NCI-H748 (cell line): ENCODE measurements around the gene TYSND1.
"Not testable (repeated sequence)": the region's sequence is repeated elsewhere in the genome, so short reads cannot be mapped to it uniquely, and the experiment has no call there.

ENCODE experiments used
- DNase-seq: peaks from one replicate; lab custom pipeline; 2025; ENCODE audit not compliant: unreplicated experiment; lab: John Stamatoyannopoulos, UW

The TYSND1 gene

DNA sequence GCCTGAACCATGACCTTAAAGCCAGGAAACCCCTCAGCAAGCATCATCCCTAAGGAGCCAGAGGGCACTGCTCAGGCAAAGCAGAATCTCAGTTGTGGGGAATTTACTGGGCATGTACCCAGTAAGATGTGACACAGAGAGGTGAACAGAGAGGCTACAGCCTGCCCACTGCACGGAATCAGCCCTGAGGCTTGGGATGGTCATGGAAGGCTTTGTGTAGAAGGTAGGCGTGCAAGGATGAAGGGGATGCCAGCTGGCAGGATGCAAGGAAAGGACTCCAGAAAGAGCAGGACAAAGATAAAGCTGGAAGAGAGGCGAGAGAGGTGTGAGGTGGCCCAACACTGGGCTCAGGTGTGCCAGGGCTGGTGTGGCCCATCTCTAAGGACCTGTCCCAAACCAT is 11.5 kb downstream of the TYSND1 start:
- DNase-seq, result no peak

- peak; percentile 67 for DNase-seq
Observed at GRCh38 chr10:70132098-70133029, 14.1 kb downstream of the TYSND1 start, which contains the start of gene AIFM2. AIFM2 (minus strand) TSS chr10:70132825; CDS start chr10:70124084, 8,741 bp downstream.

GRCh38 chr10:70131560-70131937 is 15.0 kb downstream of the TYSND1 start:
- DNase-seq, result no peak

GRCh38 chr10:70130878-70131559 is 15.5 kb downstream of the TYSND1 start:
- DNase-seq, result no peak

DNA sequence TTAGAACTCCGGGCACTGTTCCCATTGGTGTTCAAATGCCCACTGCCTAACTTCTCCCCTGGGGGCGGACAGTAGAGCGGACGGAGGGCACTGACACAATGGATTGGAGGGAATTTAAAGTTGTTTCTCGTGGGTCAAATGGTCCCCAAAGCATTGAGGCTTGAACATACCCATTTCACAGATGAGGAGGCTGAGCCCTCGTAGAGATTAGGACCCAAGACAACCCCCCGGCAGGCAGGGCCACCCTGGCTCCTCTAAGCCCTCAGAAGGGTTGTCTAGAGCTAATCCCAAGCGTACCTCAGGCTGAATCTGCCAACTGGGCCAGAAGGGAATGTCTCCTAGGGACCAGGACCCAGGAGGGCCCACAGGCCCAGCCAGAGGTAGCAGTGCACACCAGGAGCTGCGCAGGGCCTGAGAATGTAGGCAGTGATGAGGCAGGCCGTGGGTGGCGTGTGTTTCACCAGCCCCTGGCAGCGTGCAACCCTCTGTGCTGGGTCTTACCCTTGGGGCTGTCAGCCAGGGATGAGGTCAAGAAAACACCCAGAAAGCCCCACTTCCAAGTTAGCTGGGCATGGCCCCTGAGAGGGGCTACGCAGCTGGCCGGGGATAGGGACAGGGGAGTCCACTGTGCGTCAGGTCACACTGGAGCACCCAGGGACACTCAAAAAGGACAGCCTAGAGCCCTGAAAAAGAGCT is 19.7 kb downstream of the TYSND1 start:
- DNase-seq, result no peak

- DNase-seq, result no peak
Observed at GRCh38 chr10:70125918-70126552, 20.5 kb downstream of the TYSND1 start.

GRCh38 chr10:70124918-70125317 is 21.6 kb downstream of the TYSND1 start:
- no peak for DNase-seq

- no peak for DNase-seq
Observed at GRCh38 chr10:70124415-70124814, 22.1 kb downstream of the TYSND1 start.

DNA sequence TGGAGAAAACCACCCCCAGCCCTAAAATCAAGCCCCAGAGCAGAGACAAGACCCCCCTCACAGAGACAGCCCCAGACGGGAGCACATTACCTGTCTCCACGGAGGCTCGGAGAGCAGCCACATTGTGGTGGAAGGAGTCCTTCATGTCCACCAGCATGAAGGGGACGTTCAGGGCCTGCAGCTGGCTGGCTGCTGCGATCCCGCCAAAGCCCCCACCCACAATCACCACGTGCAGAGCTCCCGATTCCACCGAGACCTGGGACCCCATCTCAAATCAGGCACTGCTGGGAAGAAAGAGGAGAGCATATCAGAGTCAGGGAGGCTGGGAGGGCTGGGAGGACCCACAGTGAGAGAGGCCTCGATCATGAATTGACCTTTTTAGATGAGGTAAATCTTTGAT is 22.7 kb downstream of the TYSND1 start:
- DNase-seq, result no peak

- DNase-seq, result not testable (repeated sequence)
Observed at GRCh38 chr10:70123166-70123565, 23.3 kb downstream of the TYSND1 start.

- no peak for DNase-seq
Observed at GRCh38 chr10:70122742-70123141, 23.8 kb downstream of the TYSND1 start.

DNA sequence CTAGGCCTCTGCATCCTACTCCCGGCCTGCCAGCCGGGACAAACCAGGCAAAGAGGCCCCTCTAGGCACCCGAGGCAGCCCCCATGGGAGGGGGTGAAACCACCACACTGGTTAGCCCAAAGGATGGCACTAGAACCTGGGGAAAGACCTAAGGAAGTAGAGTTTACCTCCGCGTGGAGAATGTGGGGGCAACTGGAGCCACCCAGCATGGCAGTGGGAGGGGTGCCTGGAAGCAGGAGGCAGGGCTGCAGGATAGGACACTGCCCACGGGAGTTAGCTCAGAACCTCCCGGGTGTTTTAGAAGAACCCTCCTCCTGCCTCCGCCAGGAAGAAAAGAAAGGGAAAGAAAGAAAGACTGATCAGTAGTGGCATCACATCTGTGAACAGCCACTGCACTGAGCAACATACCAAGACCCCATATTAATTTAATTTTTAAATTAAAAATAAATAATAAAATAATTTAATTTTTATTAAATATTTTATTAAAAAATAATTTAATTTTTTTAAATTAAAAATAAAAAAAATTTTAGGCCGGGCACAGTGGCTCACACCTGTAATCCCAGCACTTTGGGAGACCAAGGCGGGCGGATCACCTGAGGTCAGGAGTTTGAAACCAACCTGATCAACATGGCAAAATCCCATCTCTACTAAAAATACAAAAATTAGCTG is 25.1 kb downstream of the TYSND1 start:
- DNase-seq, result no peak

GRCh38 chr10:70120417-70120816 is 26.1 kb downstream of the TYSND1 start:
- no peak for DNase-seq

DNA sequence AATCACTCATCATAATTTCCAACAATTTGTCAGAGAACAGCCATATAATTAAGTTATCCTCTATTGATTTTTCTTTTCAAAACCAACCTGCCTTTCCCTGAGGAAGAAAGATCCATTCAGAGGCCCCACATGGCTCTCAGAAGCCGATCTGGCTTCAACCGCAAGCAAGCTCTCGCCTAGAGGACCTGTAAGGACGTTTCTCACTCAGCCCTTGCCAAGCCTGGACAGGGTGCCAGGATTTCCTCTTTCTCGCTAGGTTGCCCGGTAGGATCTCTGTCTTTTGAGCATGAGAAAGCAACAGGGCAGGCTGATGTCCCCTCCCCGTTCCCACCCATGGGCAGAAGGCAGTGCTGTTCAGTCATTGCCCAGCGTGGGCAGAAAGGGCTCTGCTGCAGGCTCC is 26.9 kb downstream of the TYSND1 start:
- DNase-seq, result no peak

GRCh38 chr10:70119197-70119596 is 27.3 kb downstream of the TYSND1 start:
- no peak for DNase-seq

- DNase-seq, result no peak
Observed at GRCh38 chr10:70118196-70118595, 28.3 kb downstream of the TYSND1 start.

DNA sequence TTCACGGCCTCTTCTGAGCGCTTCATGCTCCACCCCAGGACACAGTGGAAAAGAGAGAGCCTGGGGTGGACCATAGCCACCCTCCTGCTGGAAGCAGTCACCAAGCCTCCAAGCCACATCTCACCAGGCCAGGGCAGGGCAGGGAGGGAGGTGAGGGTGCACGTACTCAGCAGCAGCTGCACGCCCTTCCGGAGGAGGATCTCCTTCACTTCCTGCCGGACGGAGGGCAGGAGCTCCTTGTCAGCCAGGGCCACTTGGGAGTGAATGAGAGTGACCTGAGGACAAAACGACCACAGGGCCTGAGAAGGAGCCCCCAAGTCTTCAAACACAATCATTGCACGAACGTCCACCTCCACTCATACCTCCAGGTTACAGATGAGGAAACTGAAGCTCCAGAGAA is 28.9 kb downstream of the TYSND1 start:
- DNase-seq, result no peak

- DNase-seq, result peak; percentile 48
Observed at GRCh38 chr10:70115948-70116682, 30.4 kb downstream of the TYSND1 start.

DNA sequence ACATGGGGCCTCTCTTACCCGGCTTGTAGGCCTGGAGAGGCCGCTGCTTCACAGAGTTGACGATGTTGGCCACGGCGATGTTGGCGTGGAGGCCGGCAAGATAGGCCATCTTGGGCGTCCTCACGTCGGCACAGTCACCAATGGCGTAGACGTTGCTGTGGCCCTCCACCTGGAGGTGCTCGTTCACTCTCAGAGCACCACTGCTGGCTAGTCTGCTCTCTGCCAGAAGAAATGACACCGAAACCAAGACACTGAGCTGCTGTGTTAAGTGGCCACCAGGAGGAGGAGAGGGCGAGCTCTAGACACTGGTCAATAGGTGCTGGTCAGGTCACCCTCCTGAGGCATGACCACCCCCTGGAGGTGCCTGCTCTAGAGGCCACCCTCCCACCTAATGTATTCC is 31.6 kb downstream of the TYSND1 start:
- no peak for DNase-seq

GRCh38 chr10:70112071-70112470 is 34.4 kb downstream of the TYSND1 start:
- no peak for DNase-seq
